ENCODE measurements around the gene BAHCC1.

The BAHCC1 gene

DNA sequence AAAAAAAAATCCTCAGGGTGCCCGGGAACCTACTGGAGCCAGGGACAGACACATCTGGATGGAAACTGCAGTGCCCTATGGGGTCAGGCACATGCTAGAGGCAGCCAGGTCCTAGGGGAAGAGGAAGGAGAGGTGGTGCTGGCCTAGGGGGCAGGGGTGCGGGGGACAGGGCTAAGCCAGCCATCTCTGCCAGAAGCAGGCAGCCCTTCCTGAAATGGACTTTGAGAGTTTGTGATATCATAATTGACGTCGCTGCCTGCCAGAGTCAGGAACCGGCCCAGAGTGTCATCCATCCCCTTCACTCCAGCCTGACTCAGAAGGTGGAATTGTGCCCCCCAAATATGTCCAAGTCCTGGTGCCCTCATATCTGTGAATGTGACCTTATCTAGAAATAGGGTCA, 25.0 kb upstream of the BAHCC1 start:
- H3K4me3 ChIP-seq (ENCODE audit: low read depth, low read length): no peak overlapping the region
- no peak for DNase-seq (ENCODE audit: low read depth)
- TF ChIP-seq, protein P1, sequence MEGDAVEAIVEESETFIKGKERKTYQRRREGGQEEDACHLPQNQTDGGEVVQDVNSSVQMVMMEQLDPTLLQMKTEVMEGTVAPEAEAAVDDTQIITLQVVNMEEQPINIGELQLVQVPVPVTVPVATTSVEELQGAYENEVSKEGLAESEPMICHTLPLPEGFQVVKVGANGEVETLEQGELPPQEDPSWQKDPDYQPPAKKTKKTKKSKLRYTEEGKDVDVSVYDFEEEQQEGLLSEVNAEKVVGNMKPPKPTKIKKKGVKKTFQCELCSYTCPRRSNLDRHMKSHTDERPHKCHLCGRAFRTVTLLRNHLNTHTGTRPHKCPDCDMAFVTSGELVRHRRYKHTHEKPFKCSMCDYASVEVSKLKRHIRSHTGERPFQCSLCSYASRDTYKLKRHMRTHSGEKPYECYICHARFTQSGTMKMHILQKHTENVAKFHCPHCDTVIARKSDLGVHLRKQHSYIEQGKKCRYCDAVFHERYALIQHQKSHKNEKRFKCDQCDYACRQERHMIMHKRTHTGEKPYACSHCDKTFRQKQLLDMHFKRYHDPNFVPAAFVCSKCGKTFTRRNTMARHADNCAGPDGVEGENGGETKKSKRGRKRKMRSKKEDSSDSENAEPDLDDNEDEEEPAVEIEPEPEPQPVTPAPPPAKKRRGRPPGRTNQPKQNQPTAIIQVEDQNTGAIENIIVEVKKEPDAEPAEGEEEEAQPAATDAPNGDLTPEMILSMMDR (IDR thresholded peaks at IDR 0.05; ENCODE audit: control insufficient read depth, extremely low read depth, insufficient read depth): no peak

DNA sequence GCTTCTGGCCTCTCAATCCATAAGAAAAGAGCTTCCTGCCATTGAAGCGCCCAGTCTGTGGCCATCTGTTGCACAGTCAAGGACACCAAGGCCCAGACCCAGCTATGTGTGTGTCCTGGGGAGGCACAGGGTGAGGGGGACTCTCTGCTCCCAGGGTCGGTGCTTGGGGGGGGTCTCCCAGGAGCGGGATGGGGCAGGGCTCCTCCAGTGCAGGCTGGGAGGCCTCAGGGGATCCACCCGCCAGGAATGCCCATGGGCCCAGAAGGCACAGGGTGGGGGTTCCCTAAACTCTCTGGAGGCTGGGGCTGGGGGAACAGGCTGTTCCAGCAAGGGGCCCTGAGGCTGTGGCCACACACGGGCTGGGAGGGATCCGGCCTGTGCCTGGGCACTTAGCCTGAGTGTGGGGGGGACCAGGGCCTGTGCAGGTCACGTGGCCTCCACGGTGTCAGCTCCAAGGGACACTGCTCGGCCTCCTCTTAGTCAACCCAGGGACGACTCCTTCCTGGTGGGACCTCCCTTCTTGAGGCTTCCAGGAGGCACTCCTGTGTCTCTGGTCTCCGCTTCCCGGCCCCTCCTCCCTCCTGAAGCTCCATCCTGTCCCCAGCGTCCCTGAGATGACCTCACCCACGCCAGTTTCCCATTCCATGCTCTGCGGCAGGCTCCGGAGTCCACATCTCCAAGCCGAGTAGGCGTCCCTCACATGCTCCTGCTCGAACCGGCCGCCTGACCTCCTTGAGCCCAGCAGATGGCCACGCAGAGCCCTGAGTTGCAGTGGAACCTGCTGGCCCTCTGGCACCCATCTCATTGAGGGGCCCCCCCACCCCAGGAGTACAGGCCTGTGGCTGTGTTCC, 23.1 kb upstream of the BAHCC1 start:
- no peak overlapping the region for H3K4me3 ChIP-seq (ENCODE audit: low read depth, low read length)
- DNase-seq (ENCODE audit: low read depth): no peak
- TF ChIP-seq, protein P1 (IDR thresholded peaks at IDR 0.05; ENCODE audit: control insufficient read depth, extremely low read depth, insufficient read depth): peak; percentile 69

DNA sequence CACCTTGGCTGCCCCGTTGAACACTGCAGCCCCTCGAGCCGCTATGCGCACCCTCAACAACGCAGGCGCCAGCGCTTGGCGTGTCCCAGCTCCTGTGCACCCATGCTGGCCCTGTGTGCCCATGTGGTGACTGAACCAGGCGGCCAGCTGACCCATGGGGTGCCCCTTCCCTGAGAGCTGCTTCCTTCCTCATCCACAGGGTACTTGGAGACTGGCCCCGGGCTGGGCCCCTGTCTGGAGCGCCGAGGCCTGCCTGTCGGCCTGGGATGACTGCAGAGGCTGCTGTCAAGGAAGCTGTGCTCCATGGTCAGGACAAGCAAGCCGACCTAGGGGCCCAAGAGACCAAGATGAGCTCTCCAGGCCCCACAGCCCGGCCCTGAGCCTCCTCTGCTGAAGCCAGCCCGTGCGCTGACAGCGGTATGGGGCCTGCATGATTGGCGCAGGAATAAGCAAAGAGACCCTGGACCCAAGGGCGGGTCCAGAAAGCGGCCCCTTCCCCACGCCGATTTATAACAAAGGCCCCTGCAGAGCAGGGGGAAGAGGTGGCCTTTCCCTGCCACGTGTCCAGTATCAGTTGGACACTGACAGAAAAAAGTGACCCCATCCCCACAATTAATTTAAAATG, 21.6 kb upstream of the BAHCC1 start:
- TF ChIP-seq, protein P1 (IDR thresholded peaks at IDR 0.05; ENCODE audit: control insufficient read depth, extremely low read depth, insufficient read depth): no peak
- DNase-seq (ENCODE audit: low read depth): no peak
- H3K4me3 ChIP-seq (ENCODE audit: low read depth, low read length): no peak overlapping the region

DNA sequence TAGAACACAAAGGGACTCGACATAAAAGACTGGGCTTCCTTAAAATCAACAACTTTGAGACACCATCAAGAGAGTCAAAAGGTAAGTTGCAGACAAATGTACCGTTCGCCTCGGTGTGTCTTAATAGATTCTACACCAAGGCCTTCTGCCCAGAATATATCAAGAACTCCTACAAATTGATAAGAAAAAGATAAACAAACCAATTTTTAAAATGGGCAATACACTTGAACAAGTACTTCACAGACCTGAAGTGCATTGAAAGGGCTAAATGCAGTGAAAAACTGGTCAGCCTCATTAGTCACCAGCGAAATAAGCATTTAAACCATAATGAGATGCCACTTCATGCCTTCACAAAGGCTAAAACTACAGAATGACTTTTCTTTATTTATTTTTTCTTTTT, 20.4 kb upstream of the BAHCC1 start:
- TF ChIP-seq, protein P1 (IDR thresholded peaks at IDR 0.05; ENCODE audit: control insufficient read depth, extremely low read depth, insufficient read depth): no peak
- no peak overlapping the region for H3K4me3 ChIP-seq (ENCODE audit: low read depth, low read length)
- no peak for DNase-seq (ENCODE audit: low read depth)

DNA sequence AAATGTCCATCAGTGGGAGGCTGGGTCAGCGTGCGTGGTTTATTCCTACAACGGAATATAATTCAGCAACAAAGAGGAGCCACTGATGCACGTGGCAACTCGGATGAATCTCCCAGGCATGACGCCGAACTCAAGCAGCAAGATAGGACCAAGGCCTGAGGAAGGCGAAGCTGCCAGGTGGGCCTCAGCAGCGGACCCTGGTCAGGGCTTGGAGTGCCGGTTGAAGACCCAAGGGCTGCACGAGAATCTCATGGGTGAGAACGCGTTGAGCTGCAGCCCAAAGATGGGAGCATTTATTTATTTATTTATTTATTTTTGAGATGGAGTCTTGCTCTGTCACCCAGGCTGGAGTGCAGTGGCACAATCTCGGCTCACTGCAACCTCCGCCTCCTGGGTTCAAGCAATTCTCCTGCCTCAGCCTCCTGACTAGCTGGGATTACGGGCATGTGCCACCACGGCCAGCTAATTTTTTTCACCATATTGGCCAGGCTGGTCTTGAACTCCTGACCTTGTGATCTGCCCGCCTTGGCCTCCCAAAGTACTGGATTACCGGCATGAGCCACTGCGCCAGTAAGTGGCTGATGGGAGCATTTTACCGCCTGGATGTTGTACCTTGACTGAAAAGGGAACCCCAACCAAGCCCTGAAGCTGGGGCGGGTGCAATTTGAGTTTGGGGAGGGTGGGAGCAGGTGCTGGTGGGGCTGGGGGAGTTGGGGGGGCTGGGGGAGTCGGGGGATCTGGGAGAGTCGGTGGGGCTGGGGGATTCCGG, 18.1 kb upstream of the BAHCC1 start:
- TF ChIP-seq, protein P1 (IDR thresholded peaks at IDR 0.05; ENCODE audit: control insufficient read depth, extremely low read depth, insufficient read depth): no peak

DNA sequence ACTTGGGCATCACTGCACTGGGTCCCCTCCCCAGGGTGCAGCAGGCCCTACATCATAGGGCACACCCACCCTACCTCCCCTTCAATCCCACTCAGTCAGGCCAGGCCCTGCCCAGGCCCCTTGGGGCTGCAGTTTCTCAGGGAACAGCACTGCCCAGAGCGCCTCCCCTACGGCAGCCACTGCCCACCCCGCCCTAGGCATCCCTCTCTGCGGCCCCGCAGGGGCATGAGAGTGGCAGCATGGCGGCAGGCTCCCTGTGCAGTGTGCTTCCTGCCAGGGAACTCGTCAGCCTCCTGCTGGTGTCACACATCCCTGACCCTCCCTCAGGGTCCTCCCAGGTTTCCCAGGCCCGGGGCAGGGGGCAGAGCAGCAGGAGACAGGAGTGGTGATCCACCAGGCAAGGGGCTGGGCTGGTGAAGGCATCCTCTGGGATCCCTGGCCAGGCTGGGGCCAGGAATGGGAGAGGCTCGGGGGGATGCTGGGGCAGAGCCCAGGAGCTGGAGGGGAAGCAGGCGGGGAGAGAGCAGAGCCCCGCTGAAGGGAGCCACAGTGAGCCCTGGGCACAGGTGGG, 16.2 kb upstream of the BAHCC1 start:
- DNase-seq (ENCODE audit: low read depth): no peak
- TF ChIP-seq, protein P1 (IDR thresholded peaks at IDR 0.05; ENCODE audit: control insufficient read depth, extremely low read depth, insufficient read depth): no peak
- peak overlapping the region; percentile 58 for H3K4me3 ChIP-seq (ENCODE audit: low read depth, low read length)

More for the DNA sequence above, 18.1 kb upstream of the BAHCC1 start:
- DNase-seq (ENCODE audit: low read depth): no peak
- H3K4me3 ChIP-seq (ENCODE audit: low read depth, low read length): no peak overlapping the region

Measured in LNCaP clone FGC (cell line).